ENCODE measurements around the gene CYP4F12.
"Not testable (repeated sequence)": the region's sequence is repeated elsewhere in the genome, so short reads cannot be mapped to it uniquely, and the experiment has no call there.

DNA sequence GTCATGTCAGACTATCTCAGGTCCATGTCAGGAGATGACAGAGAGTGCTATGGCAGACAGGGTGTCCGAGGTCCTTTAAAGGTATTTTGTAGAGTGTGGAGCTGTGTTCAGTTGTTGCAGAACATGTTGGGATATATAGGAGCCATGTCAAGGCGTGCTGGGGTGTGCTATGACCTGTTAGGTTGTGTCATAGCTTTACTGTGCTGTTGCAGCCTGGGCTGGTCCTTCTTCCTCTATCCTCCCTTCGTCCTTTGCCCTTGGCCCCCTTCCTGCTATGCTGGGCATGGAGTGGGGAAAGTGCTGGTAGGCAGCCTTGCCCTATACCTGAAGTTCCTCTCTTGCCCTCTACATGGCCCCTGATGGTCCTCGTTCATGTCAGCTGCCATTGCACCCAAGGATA lies 7.0 kb downstream of the CYP4F12 start:
- TF ChIP-seq, protein P1, sequence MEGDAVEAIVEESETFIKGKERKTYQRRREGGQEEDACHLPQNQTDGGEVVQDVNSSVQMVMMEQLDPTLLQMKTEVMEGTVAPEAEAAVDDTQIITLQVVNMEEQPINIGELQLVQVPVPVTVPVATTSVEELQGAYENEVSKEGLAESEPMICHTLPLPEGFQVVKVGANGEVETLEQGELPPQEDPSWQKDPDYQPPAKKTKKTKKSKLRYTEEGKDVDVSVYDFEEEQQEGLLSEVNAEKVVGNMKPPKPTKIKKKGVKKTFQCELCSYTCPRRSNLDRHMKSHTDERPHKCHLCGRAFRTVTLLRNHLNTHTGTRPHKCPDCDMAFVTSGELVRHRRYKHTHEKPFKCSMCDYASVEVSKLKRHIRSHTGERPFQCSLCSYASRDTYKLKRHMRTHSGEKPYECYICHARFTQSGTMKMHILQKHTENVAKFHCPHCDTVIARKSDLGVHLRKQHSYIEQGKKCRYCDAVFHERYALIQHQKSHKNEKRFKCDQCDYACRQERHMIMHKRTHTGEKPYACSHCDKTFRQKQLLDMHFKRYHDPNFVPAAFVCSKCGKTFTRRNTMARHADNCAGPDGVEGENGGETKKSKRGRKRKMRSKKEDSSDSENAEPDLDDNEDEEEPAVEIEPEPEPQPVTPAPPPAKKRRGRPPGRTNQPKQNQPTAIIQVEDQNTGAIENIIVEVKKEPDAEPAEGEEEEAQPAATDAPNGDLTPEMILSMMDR (IDR thresholded peaks at IDR 0.05; ENCODE audit: insufficient read depth, low read length) = not testable (repeated sequence)
- not testable (repeated sequence) for TF ChIP-seq GABPA (IDR thresholded peaks at IDR 0.05; ENCODE audit: low read depth)
